Measurements from ENCODE around the gene TBC1D17. TPM values are rescaled to one million over a fixed set of nuclear protein-coding genes. Genes with fewer than 3 reads are reported as not detected.

TBC1D17 gene
- total RNA-seq, 1 experiment from 2014 or later, result 35.1 TPM

- CTCF ChIA-PET, result no interaction called here
- no peak overlapping the region for H3K4me3 ChIP-seq (ENCODE audit: low read depth, low read length, poor library complexity, severe bottlenecking)
- peaks cover under 1% of the 10 kb centered on the region for H3K4me1 ChIP-seq (ENCODE audit: insufficient read depth, low read length, poor library complexity, severe bottlenecking)
- no peaks in the 10 kb centered on the region for H3K9me3 ChIP-seq (ENCODE audit: low read depth, low read length, poor library complexity, severe bottlenecking)
- no TSS peak for BruUV-seq (replicated peaks)
- no peaks in the 10 kb centered on the region for H3K27me3 ChIP-seq (replicated peaks; ENCODE audit: insufficient read depth, low read depth, low read length, poor library complexity)
- TF ChIP-seq EZH2 (IDR thresholded peaks at IDR 0.05; ENCODE audit: borderline replicate concordance, low read depth, low read length, poor library complexity, severe bottlenecking) (no peak), CTCF (conservative IDR thresholded peaks at IDR 0.05; ENCODE audit: low read depth, low read length) (no peak)
- intact Hi-C loops (cut with micrococcal nuclease; ENCODE audit: unreplicated experiment), result no loop called here
- POLR2A ChIA-PET (ENCODE audit: low non-redundant PET), result interaction anchor here (0.6 kb wide), 1 partner anchor 12 kb away, joined by 6 read pairs; no protein-coding TSS in a partner anchor
- H3K27ac ChIP-seq (ENCODE audit: low read depth, low read length, poor library complexity, severe bottlenecking), result no peak overlapping the region
- H3K36me3 ChIP-seq (ENCODE audit: insufficient read depth, low read length, poor library complexity, severe bottlenecking), result peaks cover 33% of the 10 kb centered on the region
- DNase-seq (ENCODE audit: low spot score), result no peak
These were observed 40.6 kb downstream of the TBC1D17 start for GRCh38 chr19:49918089-49918488.

GRCh38 chr19:49920624-49921363, 43.3 kb downstream of the TBC1D17 start:
- H3K27ac ChIP-seq (ENCODE audit: low read depth, low read length, poor library complexity, severe bottlenecking), result no peak overlapping the region
- ChIA-PET CTCF (interaction anchor here (0.7 kb wide), 2 partner anchors 70 to 159 kb away, joined by 3 read pairs; partner anchors contain the start of gene PTOV1), POLR2A (ENCODE audit: low non-redundant PET) (no interaction called here)
- H3K4me1 ChIP-seq (ENCODE audit: insufficient read depth, low read length, poor library complexity, severe bottlenecking), result peaks cover 25% of the 10 kb centered on the region
- H3K27me3 ChIP-seq (replicated peaks; ENCODE audit: insufficient read depth, low read depth, low read length, poor library complexity), result no peaks in the 10 kb centered on the region
- H3K36me3 ChIP-seq (ENCODE audit: insufficient read depth, low read length, poor library complexity, severe bottlenecking), result peaks cover 31% of the 10 kb centered on the region
- intact Hi-C loops (cut with micrococcal nuclease; ENCODE audit: unreplicated experiment), result loop anchor here (10.0 kb wide), 1 partner anchor 156 kb away; the partner anchor contains the start of genes AP2A1 and TSKS
- no peaks in the 10 kb centered on the region for H3K9me3 ChIP-seq (ENCODE audit: low read depth, low read length, poor library complexity, severe bottlenecking)
- no peak for DNase-seq (ENCODE audit: low spot score)
- no peak overlapping the region for H3K4me3 ChIP-seq (ENCODE audit: low read depth, low read length, poor library complexity, severe bottlenecking)
- no TSS peak for BruUV-seq (replicated peaks)
- no peak for TF ChIP-seq EZH2 (IDR thresholded peaks at IDR 0.05; ENCODE audit: borderline replicate concordance, low read depth, low read length, poor library complexity, severe bottlenecking)
- no peak for TF ChIP-seq CTCF (conservative IDR thresholded peaks at IDR 0.05; ENCODE audit: low read depth, low read length)

GRCh38 chr19:49921871-49922795, 44.6 kb downstream of the TBC1D17 start:
- H3K27ac ChIP-seq (ENCODE audit: low read depth, low read length, poor library complexity, severe bottlenecking), result peak overlapping the region; percentile 94
- ChIA-PET CTCF (no interaction called here), POLR2A (ENCODE audit: low non-redundant PET) (interaction anchor here (0.6 kb wide), 1 partner anchor 14 kb away, joined by 4 read pairs; no protein-coding TSS in a partner anchor)
- no TSS peak for BruUV-seq (replicated peaks)
- no peak for TF ChIP-seq CTCF (conservative IDR thresholded peaks at IDR 0.05; ENCODE audit: low read depth, low read length)
- no peak for TF ChIP-seq EZH2 (IDR thresholded peaks at IDR 0.05; ENCODE audit: borderline replicate concordance, low read depth, low read length, poor library complexity, severe bottlenecking)
- peaks cover 37% of the 10 kb centered on the region for H3K36me3 ChIP-seq (ENCODE audit: insufficient read depth, low read length, poor library complexity, severe bottlenecking)
- no peaks in the 10 kb centered on the region for H3K27me3 ChIP-seq (replicated peaks; ENCODE audit: insufficient read depth, low read depth, low read length, poor library complexity)
- H3K9me3 ChIP-seq (ENCODE audit: low read depth, low read length, poor library complexity, severe bottlenecking), result no peaks in the 10 kb centered on the region
- H3K4me1 ChIP-seq (ENCODE audit: insufficient read depth, low read length, poor library complexity, severe bottlenecking), result peaks cover 25% of the 10 kb centered on the region
- H3K4me3 ChIP-seq (ENCODE audit: low read depth, low read length, poor library complexity, severe bottlenecking), result no peak overlapping the region
- DNase-seq (ENCODE audit: low spot score), result no peak
- intact Hi-C loops (cut with micrococcal nuclease; ENCODE audit: unreplicated experiment), result loop anchor here (10.0 kb wide), 1 partner anchor 157 kb away; the partner anchor contains the start of genes AP2A1 and TSKS
